IMR-90 (cell line): ENCODE measurements around the gene FKBP6. TPM values are rescaled to one million over a fixed set of nuclear protein-coding genes. Genes with fewer than 3 reads are reported as not detected.

ENCODE experiments used
- ATAC-seq: fragments of 200-7000 bp; cut with Tn5 transposase; 2 replicates; pipeline ENCODE4 v1.9.1; 2020; ENCODE audit warnings: low read depth, mild to moderate bottlenecking, moderate library complexity
- BruUV-seq: library from RNA; stranded (reverse); fragments of 400-500 nt; replicated peaks from 2 replicates; lab custom pipeline; 2021; lab: Mats Ljungman, UMichigan
- CTCF ChIA-PET: fragments of 300-600 bp; formaldehyde crosslinking; extraction: SDS; loops from one replicate; lab custom pipeline; 2021; ENCODE audit warnings: antibody characterized with exemption; lab: Yijun Ruan, JAX
- POLR2A ChIA-PET: fragments of 300-600 bp; sonication (Branson Sonifier 250); formaldehyde crosslinking; loops from one replicate; lab custom pipeline; 2022; ENCODE audit warnings: antibody characterized with exemption; ENCODE audit not compliant: unreplicated experiment; lab: Charles Lee
- DNase-seq: peaks from one replicate; pipeline ENCODE4 v3.0.0; 2013
- H2AFZ ChIP-seq: replicated peaks from 2 replicates; pipeline ENCODE3; 2013; ENCODE audit warnings: low read length, mild to moderate bottlenecking; ENCODE audit not compliant: poor library complexity
- H2AK5ac ChIP-seq: 2 replicates; pipeline ENCODE4 v1.6.1; 2013; ENCODE audit warnings: low read depth, low read length, inconsistent platforms
- H2AK9ac ChIP-seq: replicated peaks from 2 replicates; pipeline ENCODE3; 2013; ENCODE audit warnings: mild to moderate bottlenecking, low read depth, low read length, moderate library complexity; ENCODE audit not compliant: poor library complexity
- H2BK120ac ChIP-seq: 2 replicates; pipeline ENCODE4 v1.6.1; 2013; ENCODE audit warnings: low read depth, low read length, inconsistent platforms
- H2BK15ac ChIP-seq: 3 replicates; pipeline ENCODE4 v1.6.1; 2013; ENCODE audit warnings: low read depth, low read length, inconsistent platforms
- H2BK20ac ChIP-seq: 2 replicates; pipeline ENCODE4 v1.6.1; 2013; ENCODE audit warnings: low read depth, mild to moderate bottlenecking, inconsistent platforms, low read length, moderate library complexity
- H2BK5ac ChIP-seq: 2 replicates; pipeline ENCODE4 v1.6.1; 2013; ENCODE audit warnings: mild to moderate bottlenecking, low read depth, low read length, inconsistent platforms; ENCODE audit not compliant: poor library complexity, severe bottlenecking
- H3K14ac ChIP-seq: replicated peaks from 2 replicates; pipeline ENCODE4 v1.6.1; 2013; ENCODE audit warnings: low read depth, low read length, inconsistent platforms
- H3K18ac ChIP-seq: 2 replicates; pipeline ENCODE4 v1.6.1; 2013; ENCODE audit warnings: low read depth, low read length, control low read depth
- H3K23ac ChIP-seq: 2 replicates; pipeline ENCODE4 v1.6.1; 2013; ENCODE audit warnings: low read depth, low read length, inconsistent platforms
- H3K27ac ChIP-seq: 2 replicates; pipeline ENCODE4 v1.5.1; 2013; ENCODE audit warnings: mild to moderate bottlenecking, control low read depth, low read length; ENCODE audit not compliant: insufficient read depth
- H3K27me3 ChIP-seq: 2 replicates; pipeline ENCODE4 v1.6.1; 2013; ENCODE audit warnings: low read length; ENCODE audit not compliant: control insufficient read depth, insufficient read depth
- H3K36me3 ChIP-seq: 2 replicates; pipeline ENCODE4 v1.6.1; 2013; ENCODE audit warnings: low read length, mixed read lengths; ENCODE audit not compliant: control insufficient read depth, insufficient read depth
- H3K4ac ChIP-seq: 2 replicates; pipeline ENCODE4 v1.6.1; 2013; ENCODE audit warnings: low read depth, low read length, inconsistent platforms
- H3K4me1 ChIP-seq: 2 replicates; pipeline ENCODE4 v1.6.1; 2013; ENCODE audit warnings: low read length, mixed read lengths; ENCODE audit not compliant: control insufficient read depth, insufficient read depth
- H3K4me2 ChIP-seq: 2 replicates; pipeline ENCODE4 v1.6.1; 2013; ENCODE audit warnings: low read depth, mild to moderate bottlenecking, control low read depth, low read length, moderate library complexity
- H3K4me3 ChIP-seq: 2 replicates; pipeline ENCODE4 v1.5.1; 2013; ENCODE audit warnings: low read depth, mild to moderate bottlenecking, control low read depth, low read length, moderate library complexity; ENCODE audit not compliant: insufficient read depth
- H3K56ac ChIP-seq: 2 replicates; pipeline ENCODE4 v1.6.1; 2013; ENCODE audit warnings: low read length, inconsistent platforms; ENCODE audit not compliant: insufficient read depth; ENCODE audit errors: extremely low read depth
- H3K79me1 ChIP-seq, 2 experiments: 2 replicates each; pipeline ENCODE4 v1.6.1; 2013; ENCODE audit warnings: low read length in 2 of 2, inconsistent platforms in 1 of 2, low read depth in 1 of 2
- H3K9ac ChIP-seq: 2 replicates; pipeline ENCODE4 v1.6.1; 2013; ENCODE audit warnings: low read depth, low read length, control low read depth
- H3K9me1 ChIP-seq: 2 replicates; pipeline ENCODE4 v1.6.1; 2013; ENCODE audit warnings: low read length, inconsistent platforms; ENCODE audit not compliant: insufficient read depth
- H3K9me3 ChIP-seq: 2 replicates; pipeline ENCODE4 v1.6.1; 2013; ENCODE audit warnings: low read length; ENCODE audit not compliant: control insufficient read depth, insufficient read depth
- H4K20me1 ChIP-seq: 2 replicates; pipeline ENCODE4 v1.6.1; 2013; ENCODE audit warnings: low read length, inconsistent platforms; ENCODE audit not compliant: insufficient read depth
- H4K5ac ChIP-seq: 2 replicates; pipeline ENCODE4 v1.6.1; 2013; ENCODE audit warnings: mild to moderate bottlenecking, low read depth, low read length, control low read depth
- H4K8ac ChIP-seq, 2 experiments: 2 replicates each; pipeline ENCODE4 v1.6.1; 2013; ENCODE audit warnings: low read depth in 2 of 2, low read length in 2 of 2, control low read depth in 1 of 2, inconsistent platforms in 1 of 2
- H4K91ac ChIP-seq: 2 replicates; pipeline ENCODE4 v1.6.1; 2013; ENCODE audit warnings: low read depth, low read length, inconsistent platforms; ENCODE audit not compliant: insufficient read depth
- RAD21 ChIP-seq: IDR thresholded peaks from 2 replicates; pipeline ENCODE4 v1.6.1; 2012; ENCODE audit warnings: low read length, improper control_type of control experiment
- WGBS, 2 experiments: methylation state at CpG; one replicate each; pipeline versions ENCODE4 v1.1.5 to v1.1.7; 2013; ENCODE audit warnings: missing lambda C conversion rate in 2 of 2; ENCODE audit not compliant: insufficient read length in 1 of 2; ENCODE audit errors: extremely low coverage in 2 of 2; 5-methylcytosine and 5-hydroxymethylcytosine counted together
- dilution Hi-C: fragments of 300-500 bp; cut with HindIII; formaldehyde crosslinking; loops from one replicate; pipeline ENCODE4 v1.14.3; 2018; ENCODE audit warnings: low sequenced_read_pairs; ENCODE audit not compliant: unreplicated experiment
- in situ Hi-C: fragments of 300-500 bp; cut with MboI; formaldehyde crosslinking; loops from 3 replicates; pipeline ENCODE4 v1.14.3; 2019; ENCODE audit warnings: low sequenced_read_pairs, inconsistent platforms, mixed read lengths
- intact Hi-C: fragments of 100-400 bp; cut with micrococcal nuclease; formaldehyde crosslinking; loops from 2 replicates; pipeline ENCODE4 v1.10.0; 2022
- polyA plus RNA-seq, 3 experiments: library from polyadenylated mRNA; depleted of rRNA; stranded (reverse); fragments of >200 nt; gene quantifications; 2 replicates each; pipeline ENCODE4 v1.2.3, GENCODE V29; 2012; ENCODE audit warnings: low replicate concordance in 1 of 3
- total RNA-seq: library from RNA; depleted of rRNA; stranded (reverse); fragments of >200 nt; gene quantifications from 2 replicates; pipeline ENCODE4 v1.2.3, GENCODE V29; 2012

Gene FKBP6
- total and polyA plus RNA-seq, 2 of the 4 experiments (the other 2 are of a cell fraction), result not detected

DNA sequence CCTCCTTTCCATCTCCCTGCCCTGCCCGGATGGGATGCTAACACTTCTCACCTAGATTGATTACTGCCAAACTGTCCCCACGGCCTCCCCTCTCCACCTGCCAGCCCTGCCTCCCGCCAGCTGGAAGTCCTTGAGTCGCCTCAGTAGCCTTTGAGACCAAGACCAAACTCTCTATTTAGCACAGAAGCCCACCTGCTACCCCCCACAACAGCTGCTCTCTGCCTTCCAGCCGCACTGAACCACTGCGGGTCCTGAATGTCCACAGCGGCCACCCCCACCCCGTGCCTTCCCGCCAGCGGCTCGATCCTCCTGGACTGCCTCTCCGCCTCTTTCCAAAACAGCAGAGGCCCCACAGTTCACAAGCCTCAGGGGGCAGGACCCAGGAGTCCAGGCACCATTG lies 39.0 kb downstream of the FKBP6 start:
- H2AK9ac ChIP-seq, result no peak overlapping the region
- H3K56ac ChIP-seq, result no peak overlapping the region
- no peak overlapping the region for H4K8ac ChIP-seq
- no peak overlapping the region for H3K27ac ChIP-seq
- no peak overlapping the region for H2BK20ac ChIP-seq
- no peak overlapping the region for H2AFZ ChIP-seq
- no peak overlapping the region for H3K9ac ChIP-seq
- no peak overlapping the region for H2AK5ac ChIP-seq
- H3K9me3 ChIP-seq, result no peaks in the 10 kb centered on the region
- no peak overlapping the region for H4K5ac ChIP-seq
- no peak for TF ChIP-seq RAD21
- POLR2A ChIA-PET, result no interaction called here
- CTCF ChIA-PET, result no interaction called here
- no TSS peak for BruUV-seq
- no peak overlapping the region for H4K91ac ChIP-seq
- dilution Hi-C loops, result no loop called here
- in situ Hi-C loops, result no loop called here
- no peaks in the 10 kb centered on the region for H3K36me3 ChIP-seq
- no peak overlapping the region for H3K23ac ChIP-seq
- H3K9me1 ChIP-seq, result no peaks in the 10 kb centered on the region
- no peak overlapping the region for H2BK120ac ChIP-seq
- peaks cover 14% of the 10 kb centered on the region for H3K27me3 ChIP-seq
- no peak overlapping the region for H3K4ac ChIP-seq
- no peak overlapping the region for H2BK15ac ChIP-seq
- DNase-seq, result no peak
- no peak overlapping the region for H3K4me3 ChIP-seq
- WGBS, 2 experiments, result 50% methylated on average over 11 of the region's 12 CpGs; no CpG with 5 or more reads in 1 of the 2 experiments
- H3K14ac ChIP-seq, result no peak overlapping the region
- H3K18ac ChIP-seq, result no peak overlapping the region
- no peak overlapping the region for H3K4me2 ChIP-seq
- no peaks in the 10 kb centered on the region for H3K79me1 ChIP-seq
- H2BK5ac ChIP-seq, result no peak overlapping the region
- no peaks in the 10 kb centered on the region for H3K4me1 ChIP-seq
- ATAC-seq, result no peak
- H4K20me1 ChIP-seq, result no peaks in the 10 kb centered on the region
- intact Hi-C loops, result no loop called here
